K562 (cell line): Measurements from ENCODE around the gene FAM227A. TPM values are rescaled to one million over a fixed set of nuclear protein-coding genes. Genes with fewer than 3 reads are reported as not detected.

Experiments used
- ATAC-seq: fragments of 200-7000 bp; cut with Tn5 transposase; 3 replicates; pipeline ENCODE4 v1.9.1; 2020; ENCODE audit warnings: moderate library complexity
- BruUV-seq: library from RNA; stranded (reverse); fragments of 400-500 nt; replicated peaks from 2 replicates; lab custom pipeline; 2021; lab: Mats Ljungman, UMichigan
- CTCF ChIA-PET: fragments of 300-600 bp; formaldehyde crosslinking; extraction: SDS; loops from one replicate; lab custom pipeline; 2021; ENCODE audit warnings: low intra/inter-chr PET ratio; lab: Yijun Ruan, JAX
- POLR2A ChIA-PET: fragments of 300-600, 350-650 bp; sonication (Branson Sonifier 250); formaldehyde crosslinking; extraction: SDS; loops from one replicate; lab custom pipeline; 2021; ENCODE audit warnings: antibody characterized with exemption, inconsistent platforms; lab: Yijun Ruan, JAX
- DNase-seq, 4 experiments: peaks; one replicate each; pipeline versions ENCODE4 v3.0.0 to v3.0.0-alpha.2; 2011 to 2018; ENCODE audit warnings: low spot score in 3 of 4, mixed read lengths in 3 of 4; ENCODE audit errors: extremely low read depth in 1 of 4
- FAIRE-seq: peaks from 2 replicates; lab custom pipeline; 2011; peaks lifted over from hg19 to GRCh38; lab: Jason Lieb, UNC
- H2AFZ ChIP-seq: 2 replicates; pipeline ENCODE4 v1.6.0; 2011; ENCODE audit warnings: low read depth, low read length, control low read depth, inconsistent platforms
- H3K27ac ChIP-seq: fragments of 200-600 bp; 3 replicates; pipeline ENCODE4 v1.8.0; 2011; ENCODE audit warnings: low read depth, mild to moderate bottlenecking, control low read depth, inconsistent platforms, low read length, moderate library complexity, mixed read lengths; ENCODE audit errors: extremely low read depth
- H3K27me3 ChIP-seq, 2 experiments: fragments of 300-600 bp in 1 of 2; 2 replicates in 1 of 2; 3 replicates in 1 of 2; pipeline versions ENCODE4 v1.6.0 to v1.8.0; 2011; ENCODE audit warnings: inconsistent platforms in 2 of 2, low read length in 2 of 2, mild to moderate bottlenecking in 1 of 2, mixed read lengths in 1 of 2, moderate library complexity in 1 of 2; ENCODE audit not compliant: control insufficient read depth in 2 of 2, insufficient read depth in 2 of 2
- H3K36me3 ChIP-seq: fragments of 300-600 bp; 3 replicates; pipeline ENCODE4 v1.8.0; 2011; ENCODE audit warnings: mild to moderate bottlenecking, low read length, inconsistent platforms; ENCODE audit not compliant: control insufficient read depth, insufficient read depth
- H3K4me1 ChIP-seq, 2 experiments: fragments of 200-600 bp in 1 of 2; replicated peaks in 1 of 2; 2 replicates in 1 of 2; 3 replicates in 1 of 2; pipeline versions ENCODE4 v1.5.1 to v1.8.0; 2011; ENCODE audit warnings: inconsistent platforms in 2 of 2, low read length in 2 of 2, mild to moderate bottlenecking in 1 of 2, mixed read lengths in 1 of 2, moderate library complexity in 1 of 2; ENCODE audit not compliant: control insufficient read depth in 2 of 2, insufficient read depth in 2 of 2
- H3K4me2 ChIP-seq: 2 replicates; pipeline ENCODE4 v1.6.1; 2011; ENCODE audit warnings: low read length, control low read depth, inconsistent platforms, mixed read lengths; ENCODE audit not compliant: insufficient read depth
- H3K4me3 ChIP-seq: fragments of 200-600 bp; sonication (generic), shearing (Covaris generic); 2 replicates; pipeline ENCODE4 v1.5.1; 2016; ENCODE audit warnings: control low read depth, inconsistent platforms
- H3K79me2 ChIP-seq: fragments of 200-600 bp; 3 replicates; pipeline ENCODE4 v1.8.0; 2011; ENCODE audit warnings: low read length, inconsistent platforms; ENCODE audit not compliant: control insufficient read depth, insufficient read depth
- H3K9ac ChIP-seq, 2 experiments: 2 replicates each; pipeline versions ENCODE4 v1.6.0 to v1.6.1; 2011; ENCODE audit warnings: low read depth in 2 of 2, low read length in 2 of 2, control low read depth in 1 of 2, inconsistent platforms in 1 of 2, mild to moderate bottlenecking in 1 of 2, mixed read lengths in 1 of 2; ENCODE audit not compliant: insufficient read depth in 1 of 2
- H3K9me1 ChIP-seq: one replicate; pipeline ENCODE4 v1.6.0; 2011; ENCODE audit warnings: inconsistent platforms, mild to moderate bottlenecking, low read length, moderate library complexity; ENCODE audit not compliant: control insufficient read depth, insufficient read depth
- H3K9me3 ChIP-seq: replicated peaks from 2 replicates; pipeline ENCODE4 v1.5.1; 2011; ENCODE audit warnings: low read depth, low read length, inconsistent platforms; ENCODE audit not compliant: control insufficient read depth, insufficient read depth
- H4K20me1 ChIP-seq: replicated peaks from 2 replicates; pipeline ENCODE4 v1.6.1; 2011; ENCODE audit warnings: low read length, inconsistent platforms, mixed read lengths; ENCODE audit not compliant: control insufficient read depth, insufficient read depth
- CREM ChIP-seq: IDR thresholded peaks from 2 replicates; pipeline ENCODE4 v1.6.1; 2014; ENCODE audit warnings: antibody characterized with exemption, low read depth
- CTBP1 ChIP-seq: fragments of 450-650 bp; IDR thresholded peaks from 2 replicates; pipeline ENCODE4 v1.6.1; 2016; ENCODE audit warnings: borderline replicate concordance
- CXXC5 ChIP-seq: fragments of 250-450 bp; sonication (Bioruptor Pico); IDR thresholded peaks from 2 replicates; pipeline ENCODE4 v1.8.0; 2022; ENCODE audit warnings: inconsistent platforms, mild to moderate bottlenecking, moderate library complexity
- DACH1 ChIP-seq: fragments of 450-650 bp; IDR thresholded peaks from 2 replicates; pipeline ENCODE4 v1.6.1; 2018; ENCODE audit not compliant: partially characterized antibody
- MTF1 ChIP-seq: fragments of 250-450 bp; sonication (Bioruptor Pico); IDR thresholded peaks from 2 replicates; pipeline ENCODE4 v1.9.0; 2021; ENCODE audit warnings: moderate library complexity, mild to moderate bottlenecking, inconsistent platforms, borderline replicate concordance
- VEZF1 ChIP-seq: fragments of 200-800 bp; sonication (Bioruptor generic); IDR thresholded peaks from 2 replicates; pipeline ENCODE4 v1.6.1; 2017; ENCODE audit warnings: missing genetic modification characterization, missing compliant biosample characterization
- ZNF655 ChIP-seq: fragments of 250-450 bp; sonication (Bioruptor Pico); IDR thresholded peaks from 2 replicates; pipeline ENCODE4 v1.5.0; 2021
- WGBS: fragments of 100-300 bp; shearing (Covaris generic); methylation state at CpG from one replicate; pipeline ENCODE4 v1.1.6; 2016; ENCODE audit warnings: low coverage, mixed read lengths; ENCODE audit not compliant: insufficient coverage; ENCODE audit errors: missing lambda C conversion rate; 5-methylcytosine and 5-hydroxymethylcytosine counted together
- in situ Hi-C: fragments of 300-500 bp; cut with MboI; formaldehyde crosslinking; loops from 4 replicates; pipeline ENCODE4 v1.15.0; 2018; ENCODE audit warnings: inconsistent platforms, mixed read lengths
- intact Hi-C: fragments of 100-400 bp; cut with micrococcal nuclease; formaldehyde crosslinking; loops from 2 replicates; pipeline ENCODE4 v1.14.2; 2022
- polyA plus RNA-seq, 8 experiments: library from polyadenylated mRNA; depleted of rRNA in 4 of 8; stranded (reverse) in 5 of 8; unstranded in 3 of 8; fragments of >200 nt; fragmentation: Nextera tagmentation in 2 of 8; fragmentation: Illumina TruSeq in 1 of 8; extraction: Ambion mirVana in 2 of 8; extraction: Trizol in 1 of 8; gene quantifications; 2 replicates each; pipeline versions ENCODE4 v1.2.1 to v1.2.3, GENCODE V29; 2011 to 2014; ENCODE audit warnings: inconsistent platforms in 1 of 8, missing spikeins in 1 of 8
- total RNA-seq, 7 experiments: library from RNA; depleted of rRNA in 6 of 7; stranded (reverse); fragments of >200 nt in 6 of 7; fragmentation: Illumina TruSeq in 2 of 7; extraction: Trizol in 2 of 7; gene quantifications; 2 replicates each; pipeline versions ENCODE4 v1.2.1 to v1.2.3, GENCODE V29; 2011 to 2021; ENCODE audit warnings: low replicate concordance in 1 of 7

The FAM227A gene
- total and polyA plus RNA-seq, 9 of the 15 experiments (the other 6 are each of a cell fraction or from before 2014, with no cell fraction given), result 0.10 to 2.2 (median 0.83) TPM

- no peaks in the 10 kb centered on the region for H3K27me3 ChIP-seq
- H3K4me2 ChIP-seq, result no peak overlapping the region
- FAIRE-seq, result no peak
- no peaks in the 10 kb centered on the region for H3K36me3 ChIP-seq
- no peak for DNase-seq
- intact Hi-C loops (no loop called here), in situ Hi-C loops (no loop called here)
- TF ChIP-seq VEZF1, result no peak
- TF ChIP-seq CXXC5 (CRISPR knock-in tag), result no peak
- no peak for TF ChIP-seq DACH1
- no peak for TF ChIP-seq ZNF655
- TF ChIP-seq CTBP1, result no peak
- no peak for TF ChIP-seq MTF1
- TF ChIP-seq CREM, result no peak
- WGBS, result 60% methylated on average over 9 of the region's 13 CpGs
- BruUV-seq, result no TSS peak
- no peaks in the 10 kb centered on the region for H3K9me1 ChIP-seq
- peaks cover 0 to 5% of the 10 kb centered on the region in 2 experiments; a peak in 2 of 5 replicates for H3K4me1 ChIP-seq
- H3K27ac ChIP-seq, result no peak overlapping the region
- no peaks in the 10 kb centered on the region for H4K20me1 ChIP-seq
- no peak for ATAC-seq
- no peaks in the 10 kb centered on the region for H3K79me2 ChIP-seq
- no peak overlapping the region for H3K4me3 ChIP-seq
- no peak overlapping the region for H2AFZ ChIP-seq
- ChIA-PET POLR2A (no interaction called here), CTCF (no interaction called here)
- no peak overlapping the region for H3K9ac ChIP-seq
- no peaks in the 10 kb centered on the region for H3K9me3 ChIP-seq
Measured at GRCh38 chr22:38641476-38642040, 14.6 kb downstream of the FAM227A start.
